Measurements from ENCODE around the gene GNG7. TPM values are rescaled to one million over a fixed set of nuclear protein-coding genes. Genes with fewer than 3 reads are reported as not detected.

Gene GNG7
- total and polyA plus RNA-seq, 2 experiments from 2014 or later: 0.11 to 0.13 TPM

- Histone ChIP-seq H3K4me2 (ENCODE audit: unreplicated experiment) (peak overlapping the region; percentile 30), H3K79me2 (ENCODE audit: insufficient read depth) (no peaks in the 10 kb centered on the region), H3F3A (ENCODE audit: insufficient read depth) (peaks cover 17% of the 10 kb centered on the region), H3K4me1 (ENCODE audit: insufficient read depth) (peaks cover 14% of the 10 kb centered on the region), H3K9me3 (ENCODE audit: low read depth) (no peaks in the 10 kb centered on the region), H2AFZ (peak overlapping the region; percentile 65), H3K4me3 (no peak overlapping the region), H3K27me3 (replicated peaks; ENCODE audit: insufficient read depth) (no peaks in the 10 kb centered on the region), H3K9me2 (ENCODE audit: insufficient read depth) (no peaks in the 10 kb centered on the region), H3K9ac (peak overlapping the region; percentile 70), H3K27ac (peak overlapping the region; percentile 86), H3K36me3 (ENCODE audit: low read depth) (no peaks in the 10 kb centered on the region), H4K20me1 (ENCODE audit: insufficient read depth) (no peaks in the 10 kb centered on the region)
- no peak for TF ChIP-seq EZH2phosphoT487 (IDR thresholded peaks at IDR 0.05; ENCODE audit: insufficient read depth, low read depth)
- no peak for TF ChIP-seq EZH2 (IDR thresholded peaks at IDR 0.05; ENCODE audit: insufficient read depth, poor library complexity, severe bottlenecking)
- in situ Hi-C loops (cut with MboI): no loop called here
- WGBS, 2 experiments (ENCODE audit: low coverage in 1 of 2, low lambda C conversion rate in 2 of 2, missing lambda C conversion rate in 2 of 2): 5 to 6% methylated on average over 11 of the region's 11 CpGs
- peak; percentile 96 for DNase-seq
These were observed 152.7 kb downstream of the GNG7 start for GRCh38 chr19:2549701-2550191.

GRCh38 chr19:2548966-2549365 is 153.5 kb downstream of the GNG7 start:
- Histone ChIP-seq H3K4me3 (no peak overlapping the region), H3K36me3 (ENCODE audit: low read depth) (no peaks in the 10 kb centered on the region), H4K20me1 (ENCODE audit: insufficient read depth) (no peaks in the 10 kb centered on the region), H3K9ac (no peak overlapping the region), H3K9me2 (ENCODE audit: insufficient read depth) (no peaks in the 10 kb centered on the region), H3K79me2 (ENCODE audit: insufficient read depth) (no peaks in the 10 kb centered on the region), H3F3A (ENCODE audit: insufficient read depth) (peaks cover 25% of the 10 kb centered on the region), H3K4me1 (ENCODE audit: insufficient read depth) (peaks cover 20% of the 10 kb centered on the region), H2AFZ (no peak overlapping the region), H3K27ac (peak overlapping the region; percentile 86; the same call in 1 of the 2 replicates), H3K4me2 (ENCODE audit: unreplicated experiment) (no peak overlapping the region), H3K27me3 (replicated peaks; ENCODE audit: insufficient read depth) (no peaks in the 10 kb centered on the region), H3K9me3 (ENCODE audit: low read depth) (no peaks in the 10 kb centered on the region)
- no peak for DNase-seq
- WGBS, 2 experiments (ENCODE audit: low coverage in 1 of 2, low lambda C conversion rate in 2 of 2, missing lambda C conversion rate in 2 of 2): 92 to 94% methylated on average over 11 of the region's 11 CpGs
- TF ChIP-seq EZH2phosphoT487 (IDR thresholded peaks at IDR 0.05; ENCODE audit: insufficient read depth, low read depth): no peak
- TF ChIP-seq EZH2 (IDR thresholded peaks at IDR 0.05; ENCODE audit: insufficient read depth, poor library complexity, severe bottlenecking): no peak
- in situ Hi-C loops (cut with MboI): no loop called here

- Histone ChIP-seq H3K4me1 (ENCODE audit: insufficient read depth) (peaks cover 33% of the 10 kb centered on the region), H3K4me2 (ENCODE audit: unreplicated experiment) (no peak overlapping the region), H2AFZ (no peak overlapping the region), H3F3A (ENCODE audit: insufficient read depth) (peaks cover 30% of the 10 kb centered on the region), H3K9me3 (ENCODE audit: low read depth) (no peaks in the 10 kb centered on the region), H3K9ac (no peak overlapping the region), H3K79me2 (ENCODE audit: insufficient read depth) (no peaks in the 10 kb centered on the region), H4K20me1 (ENCODE audit: insufficient read depth) (no peaks in the 10 kb centered on the region), H3K27me3 (replicated peaks; ENCODE audit: insufficient read depth) (no peaks in the 10 kb centered on the region), H3K9me2 (ENCODE audit: insufficient read depth) (no peaks in the 10 kb centered on the region), H3K4me3 (no peak overlapping the region), H3K36me3 (ENCODE audit: low read depth) (no peaks in the 10 kb centered on the region), H3K27ac (no peak overlapping the region)
- in situ Hi-C loops (cut with MboI): no loop called here
- WGBS, 2 experiments (ENCODE audit: low coverage in 1 of 2, low lambda C conversion rate in 2 of 2, missing lambda C conversion rate in 2 of 2): 94 to 95% methylated on average over 9 of the region's 9 CpGs
- DNase-seq: no peak
- TF ChIP-seq EZH2 (IDR thresholded peaks at IDR 0.05; ENCODE audit: insufficient read depth, poor library complexity, severe bottlenecking) (no peak), EZH2phosphoT487 (IDR thresholded peaks at IDR 0.05; ENCODE audit: insufficient read depth, low read depth) (no peak)
These were observed 154.8 kb downstream of the GNG7 start for GRCh38 chr19:2547721-2548120.

GRCh38 chr19:2547033-2547680 is 155.3 kb downstream of the GNG7 start:
- TF ChIP-seq EZH2phosphoT487 (IDR thresholded peaks at IDR 0.05; ENCODE audit: insufficient read depth, low read depth) (no peak), EZH2 (IDR thresholded peaks at IDR 0.05; ENCODE audit: insufficient read depth, poor library complexity, severe bottlenecking) (no peak)
- no peaks in the 10 kb centered on the region for H3K9me2 ChIP-seq (ENCODE audit: insufficient read depth)
- H3K9ac ChIP-seq: no peak overlapping the region
- H4K20me1 ChIP-seq (ENCODE audit: insufficient read depth): no peaks in the 10 kb centered on the region
- H3F3A ChIP-seq (ENCODE audit: insufficient read depth): peaks cover 34% of the 10 kb centered on the region
- H3K27ac ChIP-seq: no peak overlapping the region
- no peak overlapping the region for H3K4me3 ChIP-seq
- H2AFZ ChIP-seq: no peak overlapping the region
- no peak for DNase-seq
- 95 to 97% methylated on average over 10 to 15 of the region's 15 CpGs for WGBS, 2 experiments (ENCODE audit: low coverage in 1 of 2, low lambda C conversion rate in 2 of 2, missing lambda C conversion rate in 2 of 2)
- H3K36me3 ChIP-seq (ENCODE audit: low read depth): no peaks in the 10 kb centered on the region
- peaks cover 38% of the 10 kb centered on the region for H3K4me1 ChIP-seq (ENCODE audit: insufficient read depth)
- no peaks in the 10 kb centered on the region for H3K9me3 ChIP-seq (ENCODE audit: low read depth)
- H3K79me2 ChIP-seq (ENCODE audit: insufficient read depth): no peaks in the 10 kb centered on the region
- in situ Hi-C loops (cut with MboI): no loop called here
- H3K4me2 ChIP-seq (ENCODE audit: unreplicated experiment): no peak overlapping the region
- no peaks in the 10 kb centered on the region for H3K27me3 ChIP-seq (replicated peaks; ENCODE audit: insufficient read depth)
